Epithelial cell of proximal tubule (primary cell): ENCODE data around the gene ITPA. TPM values are rescaled to one million over a fixed set of nuclear protein-coding genes. Genes with fewer than 3 reads are reported as not detected.
"Not testable (repeated sequence)": the region's sequence is repeated elsewhere in the genome, so short reads cannot be mapped to it uniquely, and the experiment has no call there.

Source experiments
- DNase-seq: peaks from one replicate; pipeline ENCODE4 v3.0.0-alpha.2; 2011; ENCODE audit warnings: low read depth
- H3K4me3 ChIP-seq: 2 replicates; pipeline ENCODE4 v1.5.1; 2011; ENCODE audit warnings: low read depth, mild to moderate bottlenecking, low read length
- total RNA-seq: library from RNA; depleted of rRNA; stranded (reverse); fragments of >200 nt; gene quantifications from 2 replicates; pipeline ENCODE4 v1.2.3, GENCODE V29; 2015
- TF ChIP-seq, protein P1 (sequence below): conservative IDR thresholded peaks from 2 replicates; pipeline ENCODE4 v1.5.1; 2012; ENCODE audit warnings: low read depth, mild to moderate bottlenecking, low read length

Gene ITPA
- total RNA-seq, 1 donor from 2014 or later = 106 TPM

DNA sequence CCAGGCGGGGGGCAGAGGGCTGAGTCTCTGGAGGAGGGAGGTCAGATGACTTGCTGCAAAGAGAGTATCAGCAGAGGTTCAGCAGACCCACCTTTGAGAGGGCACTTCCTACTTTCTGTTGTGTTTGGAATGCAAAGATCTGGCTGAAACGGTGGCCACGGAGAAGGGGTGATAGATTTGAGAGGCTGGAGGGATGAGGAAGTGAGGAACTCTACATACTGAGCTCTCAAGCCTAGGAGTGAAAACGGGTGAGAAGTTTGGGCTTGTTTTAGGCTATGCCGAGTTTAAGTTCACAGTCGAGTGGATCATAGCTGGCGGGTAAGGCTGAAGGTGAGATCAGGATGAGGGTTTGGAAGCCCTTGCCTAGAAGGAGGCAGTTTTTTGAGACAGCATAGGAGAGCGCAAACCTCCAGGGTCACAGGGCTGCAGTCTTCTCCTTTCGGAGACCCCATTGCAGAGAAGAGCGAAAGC is 477 bp upstream of the ITPA start:
- H3K4me3 ChIP-seq = peak overlapping the region; percentile 86
- TF ChIP-seq, protein P1, sequence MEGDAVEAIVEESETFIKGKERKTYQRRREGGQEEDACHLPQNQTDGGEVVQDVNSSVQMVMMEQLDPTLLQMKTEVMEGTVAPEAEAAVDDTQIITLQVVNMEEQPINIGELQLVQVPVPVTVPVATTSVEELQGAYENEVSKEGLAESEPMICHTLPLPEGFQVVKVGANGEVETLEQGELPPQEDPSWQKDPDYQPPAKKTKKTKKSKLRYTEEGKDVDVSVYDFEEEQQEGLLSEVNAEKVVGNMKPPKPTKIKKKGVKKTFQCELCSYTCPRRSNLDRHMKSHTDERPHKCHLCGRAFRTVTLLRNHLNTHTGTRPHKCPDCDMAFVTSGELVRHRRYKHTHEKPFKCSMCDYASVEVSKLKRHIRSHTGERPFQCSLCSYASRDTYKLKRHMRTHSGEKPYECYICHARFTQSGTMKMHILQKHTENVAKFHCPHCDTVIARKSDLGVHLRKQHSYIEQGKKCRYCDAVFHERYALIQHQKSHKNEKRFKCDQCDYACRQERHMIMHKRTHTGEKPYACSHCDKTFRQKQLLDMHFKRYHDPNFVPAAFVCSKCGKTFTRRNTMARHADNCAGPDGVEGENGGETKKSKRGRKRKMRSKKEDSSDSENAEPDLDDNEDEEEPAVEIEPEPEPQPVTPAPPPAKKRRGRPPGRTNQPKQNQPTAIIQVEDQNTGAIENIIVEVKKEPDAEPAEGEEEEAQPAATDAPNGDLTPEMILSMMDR = no peak
- no peak for DNase-seq

DNA sequence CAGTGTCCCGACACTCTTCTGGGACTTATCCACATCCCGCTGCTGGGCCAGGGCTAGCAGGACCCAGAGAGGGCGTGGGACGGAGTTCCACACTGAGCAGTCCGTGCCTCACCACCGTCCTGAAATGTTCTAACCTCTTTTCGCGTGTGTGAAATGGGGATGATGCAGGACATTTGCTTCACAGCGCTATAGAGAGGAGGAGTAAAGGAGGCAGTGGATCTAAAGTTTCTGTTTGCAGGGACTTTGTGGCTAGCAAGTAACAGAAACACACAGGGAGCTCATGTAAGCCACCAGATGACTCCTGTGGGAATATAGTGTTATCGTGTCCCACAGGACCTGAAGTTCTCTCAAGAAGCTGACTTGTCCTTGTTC is 634 bp downstream of the ITPA start:
- no peak for DNase-seq
- peak overlapping the region; percentile 86 for H3K4me3 ChIP-seq
- TF ChIP-seq, protein P1 = no peak

DNA sequence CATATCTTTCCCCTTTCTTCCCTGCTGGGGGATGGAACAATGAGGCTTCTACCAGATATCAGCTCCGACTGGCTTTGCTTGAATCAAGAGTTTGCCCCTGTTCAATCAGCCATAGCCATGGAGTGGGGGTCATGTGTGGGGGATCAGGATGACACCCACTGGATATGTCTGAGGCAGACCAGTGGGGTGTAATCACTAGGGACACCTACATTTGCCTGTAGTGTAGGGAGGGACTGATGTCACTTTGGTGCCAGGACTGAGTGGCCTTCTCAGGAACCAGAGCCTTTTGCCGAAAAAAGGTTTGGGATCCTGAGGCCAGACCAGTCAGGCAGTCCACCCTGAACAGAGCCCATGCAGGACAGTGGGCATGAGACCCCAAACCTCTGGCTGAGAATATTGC is 1.0 kb downstream of the ITPA start:
- TF ChIP-seq, protein P1 = no peak
- H3K4me3 ChIP-seq = peak overlapping the region; percentile 86
- no peak for DNase-seq

DNA sequence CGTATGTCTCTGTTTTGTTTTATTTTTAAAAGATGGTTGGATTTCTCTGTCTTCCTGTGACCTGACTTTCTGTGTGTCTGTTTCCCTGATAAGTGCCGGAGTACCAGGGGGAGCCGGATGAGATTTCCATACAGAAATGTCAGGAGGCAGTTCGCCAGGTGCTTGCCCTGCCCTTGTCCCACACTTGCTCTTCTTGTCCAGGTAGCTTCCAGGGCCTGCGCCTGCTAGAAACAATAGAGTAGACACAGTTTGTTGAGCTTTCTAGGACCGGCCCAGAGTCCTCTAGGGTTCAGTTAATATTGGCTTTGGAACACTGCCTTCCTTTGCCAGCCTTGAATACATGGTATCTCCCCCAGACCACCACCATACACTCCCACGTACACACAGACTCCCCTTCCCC is 3.9 kb downstream of the ITPA start:
- no peak overlapping the region for H3K4me3 ChIP-seq
- DNase-seq = no peak
- TF ChIP-seq, protein P1 = no peak

DNA sequence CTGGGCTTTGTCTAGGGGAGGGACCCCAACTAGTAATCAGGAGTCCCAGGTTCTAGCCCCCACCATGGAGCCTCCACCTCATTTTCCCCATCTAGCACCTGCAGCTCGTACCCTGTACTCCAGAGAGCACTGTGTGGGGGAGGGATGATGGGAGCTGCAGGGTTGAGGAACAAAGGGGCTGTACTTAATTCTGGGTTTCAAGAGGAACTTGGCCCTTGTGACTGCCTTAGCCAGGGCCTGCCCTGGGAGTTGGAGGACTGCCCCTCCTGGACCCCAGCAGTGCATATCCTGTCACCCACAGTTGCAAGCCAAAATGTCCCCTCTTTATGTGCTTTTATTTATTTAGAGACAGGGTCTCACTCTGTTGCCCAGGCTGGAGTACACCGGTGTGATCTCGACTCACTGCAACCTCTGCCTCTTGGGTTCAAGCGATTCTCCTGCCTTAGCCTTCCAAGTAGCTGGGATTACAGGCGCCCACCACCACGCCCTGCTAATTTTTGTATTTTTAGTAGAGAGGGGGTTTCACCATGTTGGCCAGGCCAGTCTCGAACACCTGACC is 6.1 kb downstream of the ITPA start:
- H3K4me3 ChIP-seq, DNase-seq: not testable (repeated sequence)

DNA sequence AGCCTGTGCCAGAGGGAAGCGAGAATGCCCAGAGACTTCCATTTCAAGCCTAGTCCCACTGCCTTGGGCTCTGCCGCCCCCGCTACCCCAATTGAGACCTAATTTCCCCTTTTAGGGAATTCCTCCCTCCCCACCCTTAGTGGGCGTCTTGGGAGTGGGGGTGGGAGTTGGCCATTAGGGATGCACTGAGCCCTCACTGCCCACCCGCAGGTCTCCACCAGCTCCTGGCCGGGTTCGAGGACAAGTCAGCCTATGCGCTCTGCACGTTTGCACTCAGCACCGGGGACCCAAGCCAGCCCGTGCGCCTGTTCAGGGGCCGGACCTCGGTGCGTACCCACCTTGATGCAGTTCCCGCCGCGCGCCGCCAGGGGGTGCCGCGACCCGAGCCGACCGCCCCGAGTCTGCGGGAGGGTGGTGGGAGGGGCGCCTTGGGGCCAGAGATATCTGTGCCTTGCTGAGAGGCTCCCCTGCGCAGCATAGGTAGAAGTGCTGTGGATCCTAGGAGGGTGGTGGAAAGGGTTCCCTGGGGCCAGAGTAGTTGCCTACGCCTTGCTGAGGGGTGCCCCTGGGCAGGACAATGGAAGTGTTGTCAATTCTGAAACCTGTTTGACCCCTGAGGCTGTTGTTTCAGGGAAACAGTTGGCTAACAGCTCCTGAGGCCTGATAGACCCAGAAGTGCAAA is 9.2 kb downstream of the ITPA start:
- DNase-seq = no peak

DNA sequence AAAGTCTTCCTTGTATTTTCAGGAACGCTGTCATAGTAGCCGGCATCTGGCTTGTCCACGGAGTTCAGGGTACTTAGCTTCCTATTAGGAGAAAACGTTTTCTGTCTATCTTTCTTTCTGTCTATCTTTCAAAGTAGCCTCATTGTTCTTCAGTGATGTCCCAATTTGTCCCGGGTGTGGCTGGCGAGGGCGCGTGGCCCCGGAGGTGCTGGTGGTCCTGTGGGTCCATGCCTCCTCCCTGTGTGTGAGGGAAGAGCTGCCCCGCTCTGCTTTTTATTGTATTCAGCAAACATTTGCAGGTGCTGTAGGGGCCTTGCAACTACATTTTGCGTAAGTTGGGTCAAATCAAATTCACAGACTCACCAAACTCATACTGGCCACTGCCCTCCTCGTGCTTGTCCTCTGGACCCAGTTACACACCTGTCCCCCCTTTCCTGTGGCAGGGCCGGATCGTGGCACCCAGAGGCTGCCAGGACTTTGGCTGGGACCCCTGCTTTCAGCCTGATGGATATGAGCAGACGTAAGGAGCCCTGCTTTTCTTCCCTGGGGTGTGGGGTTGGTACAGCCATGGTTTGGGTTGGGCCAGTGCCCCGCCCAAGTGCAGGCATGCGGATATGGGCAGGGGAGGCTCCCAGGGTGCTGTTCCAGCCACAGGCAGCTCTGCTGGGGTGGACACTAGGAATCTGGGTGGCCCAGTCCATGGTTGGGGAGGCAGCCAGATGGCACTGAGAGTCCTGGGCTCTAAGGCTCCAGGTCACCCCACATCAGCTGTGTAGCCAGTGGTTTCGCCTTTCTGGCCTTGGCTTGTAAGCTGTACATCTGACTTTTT is 12.3 kb downstream of the ITPA start:
- TF ChIP-seq, protein P1 = no peak
- no peak for DNase-seq
- H3K4me3 ChIP-seq = no peak overlapping the region

More for the DNA sequence above, 9.2 kb downstream of the ITPA start:
- TF ChIP-seq, protein P1 = peak; percentile 82
- H3K4me3 ChIP-seq = no peak overlapping the region
